NT2/D1 (cell line): ENCODE measurements around the gene ARHGAP5.

Source experiments
- SUZ12 ChIP-seq: IDR thresholded peaks from 2 replicates; pipeline ENCODE4 v1.6.1; 2011; ENCODE audit not compliant: insufficient read length, insufficient read depth; ENCODE audit errors: extremely low read depth
- YY1 ChIP-seq: IDR thresholded peaks from 2 replicates; pipeline ENCODE4 v1.6.1; 2011; ENCODE audit not compliant: insufficient read length, insufficient read depth
- ZNF274 ChIP-seq: IDR thresholded peaks from 2 replicates; pipeline ENCODE4 v1.6.1; 2011; ENCODE audit warnings: mild to moderate bottlenecking, low read depth, low read length

DNA sequence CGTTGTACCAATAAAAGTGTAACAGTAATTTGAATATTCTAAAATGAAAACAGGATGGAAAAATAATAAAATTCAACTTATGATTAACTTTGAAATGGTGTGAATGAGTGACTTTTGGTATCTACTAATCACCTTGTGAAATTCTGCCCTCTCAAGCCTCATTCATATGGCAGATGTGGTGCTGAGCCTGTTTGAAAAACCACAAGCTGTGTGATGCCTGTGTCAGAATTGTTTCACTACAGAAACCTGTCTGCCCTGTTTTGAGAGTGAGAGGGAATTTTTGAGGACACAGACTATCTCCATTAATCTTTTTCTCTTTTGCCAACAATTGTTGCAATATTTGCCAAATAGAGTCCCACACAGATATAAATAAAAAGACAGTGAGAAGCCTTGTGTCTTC, 120.8 kb downstream of the ARHGAP5 start:
- TF ChIP-seq YY1 (no peak), ZNF274 (no peak), SUZ12 (no peak)
